H1 (cell line): ENCODE measurements around the gene USP12.

Source experiments
- POLR2A ChIP-seq, 2 experiments: IDR thresholded peaks; 1 replicate in 1 of 2; 2 replicates in 1 of 2; pipeline ENCODE4 v1.6.1; 2011; ENCODE audit warnings: low read depth in 2 of 2, low read length in 2 of 2, mild to moderate bottlenecking in 2 of 2; ENCODE audit errors: control extremely low read depth in 1 of 2
- POLR2AphosphoS5 ChIP-seq: IDR thresholded peaks from 2 replicates; pipeline ENCODE4 v1.6.1; 2011; ENCODE audit warnings: low read depth, low read length
- SP1 ChIP-seq: IDR thresholded peaks from 2 replicates; pipeline ENCODE4 v1.6.1; 2011; ENCODE audit warnings: low read depth, low read length
- TF ChIP-seq, protein P1 (sequence below), 3 experiments: IDR thresholded peaks; 1 replicate in 2 of 3; 2 replicates in 1 of 3; pipeline versions ENCODE4 v1.5.1 to v1.6.1; 2011; ENCODE audit warnings: low read length in 3 of 3, mild to moderate bottlenecking in 3 of 3, inconsistent platforms in 2 of 3, low read depth in 1 of 3, moderate library complexity in 1 of 3; ENCODE audit not compliant: insufficient read depth in 1 of 3; ENCODE audit errors: control extremely low read depth in 1 of 3
- TF ChIP-seq, protein P2 (sequence below): IDR thresholded peaks from 2 replicates; pipeline ENCODE4 v1.6.1; 2012; ENCODE audit warnings: inconsistent platforms

DNA sequence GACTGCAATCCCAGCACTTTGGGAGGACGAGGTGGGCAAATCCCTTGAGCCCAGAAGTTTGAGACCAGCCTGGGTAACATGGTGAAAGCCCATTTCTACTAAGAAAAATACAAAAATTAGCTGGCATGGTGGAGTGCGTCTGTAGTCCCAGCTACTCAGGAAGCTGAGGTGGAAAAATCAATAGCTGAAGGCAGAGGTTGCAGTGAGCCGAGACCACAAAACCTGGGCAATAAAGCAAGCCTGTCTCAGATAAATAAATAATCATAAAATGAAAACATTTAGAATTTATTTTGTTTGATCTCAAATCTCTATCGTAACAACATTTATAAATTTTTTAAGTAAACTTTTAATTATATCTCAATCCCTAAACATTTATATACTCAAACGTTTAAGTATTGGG is 36.6 kb downstream of the USP12 start:
- no peak for TF ChIP-seq POLR2AphosphoS5
- no peak for TF ChIP-seq POLR2A (IDR thresholded peaks at IDR 0.05; ENCODE audit: control extremely low read depth in 1 of 2, low read depth in 2 of 2, low read length in 2 of 2)
- no peak for TF ChIP-seq SP1
- TF ChIP-seq, protein P1, sequence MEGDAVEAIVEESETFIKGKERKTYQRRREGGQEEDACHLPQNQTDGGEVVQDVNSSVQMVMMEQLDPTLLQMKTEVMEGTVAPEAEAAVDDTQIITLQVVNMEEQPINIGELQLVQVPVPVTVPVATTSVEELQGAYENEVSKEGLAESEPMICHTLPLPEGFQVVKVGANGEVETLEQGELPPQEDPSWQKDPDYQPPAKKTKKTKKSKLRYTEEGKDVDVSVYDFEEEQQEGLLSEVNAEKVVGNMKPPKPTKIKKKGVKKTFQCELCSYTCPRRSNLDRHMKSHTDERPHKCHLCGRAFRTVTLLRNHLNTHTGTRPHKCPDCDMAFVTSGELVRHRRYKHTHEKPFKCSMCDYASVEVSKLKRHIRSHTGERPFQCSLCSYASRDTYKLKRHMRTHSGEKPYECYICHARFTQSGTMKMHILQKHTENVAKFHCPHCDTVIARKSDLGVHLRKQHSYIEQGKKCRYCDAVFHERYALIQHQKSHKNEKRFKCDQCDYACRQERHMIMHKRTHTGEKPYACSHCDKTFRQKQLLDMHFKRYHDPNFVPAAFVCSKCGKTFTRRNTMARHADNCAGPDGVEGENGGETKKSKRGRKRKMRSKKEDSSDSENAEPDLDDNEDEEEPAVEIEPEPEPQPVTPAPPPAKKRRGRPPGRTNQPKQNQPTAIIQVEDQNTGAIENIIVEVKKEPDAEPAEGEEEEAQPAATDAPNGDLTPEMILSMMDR (IDR thresholded peaks at IDR 0.05; ENCODE audit: control extremely low read depth in 1 of 3, insufficient read depth in 1 of 3, low read depth in 1 of 3, low read length in 3 of 3): no peak
- TF ChIP-seq, protein P2, sequence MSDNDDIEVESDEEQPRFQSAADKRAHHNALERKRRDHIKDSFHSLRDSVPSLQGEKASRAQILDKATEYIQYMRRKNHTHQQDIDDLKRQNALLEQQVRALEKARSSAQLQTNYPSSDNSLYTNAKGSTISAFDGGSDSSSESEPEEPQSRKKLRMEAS: no peak
